ENCODE results near the gene CDH11.

The CDH11 gene

GRCh38 chr16:64996641-64997040 lies 125.2 kb downstream of the CDH11 start:
- no peak overlapping the region for H3K4me3 ChIP-seq (ENCODE audit: low read depth in 1 of 2, low read length in 2 of 2)
- H3K36me3 ChIP-seq (ENCODE audit: control insufficient read depth in 1 of 2, insufficient read depth in 2 of 2, low read length in 2 of 2): peaks cover 0 to 26% of the 10 kb centered on the region in 2 donors
- no peaks in the 10 kb centered on the region for H3K4me1 ChIP-seq (ENCODE audit: control insufficient read depth in 1 of 2, insufficient read depth in 2 of 2, low read length in 2 of 2)
- no peak overlapping the region for H3K27ac ChIP-seq (ENCODE audit: low read length)
- no peaks in the 10 kb centered on the region for H3K27me3 ChIP-seq (ENCODE audit: low read depth, low read length)
- no peaks in the 10 kb centered on the region for H3K9me3 ChIP-seq (ENCODE audit: control insufficient read depth in 1 of 2, low read length in 2 of 2)

- Histone ChIP-seq H3K27me3 (ENCODE audit: low read depth, low read length) (no peaks in the 10 kb centered on the region), H3K27ac (ENCODE audit: low read length) (no peak overlapping the region), H3K36me3 (ENCODE audit: control insufficient read depth in 1 of 2, insufficient read depth in 2 of 2, low read length in 2 of 2) (peaks cover 0 to 37% of the 10 kb centered on the region in 2 donors), H3K9me3 (ENCODE audit: control insufficient read depth in 1 of 2, low read length in 2 of 2) (no peaks in the 10 kb centered on the region), H3K4me3 (ENCODE audit: low read depth in 1 of 2, low read length in 2 of 2) (no peak overlapping the region), H3K4me1 (ENCODE audit: control insufficient read depth in 1 of 2, insufficient read depth in 2 of 2, low read length in 2 of 2) (no peaks in the 10 kb centered on the region)
These were observed 128.4 kb downstream of the CDH11 start for GRCh38 chr16:64993464-64993863.

GRCh38 chr16:64991001-64991400 lies 130.9 kb downstream of the CDH11 start:
- Histone ChIP-seq H3K36me3 (ENCODE audit: control insufficient read depth in 1 of 2, insufficient read depth in 2 of 2, low read length in 2 of 2) (peaks cover 0 to 27% of the 10 kb centered on the region in 2 donors), H3K27ac (ENCODE audit: low read length) (no peak overlapping the region), H3K4me1 (ENCODE audit: control insufficient read depth in 1 of 2, insufficient read depth in 2 of 2, low read length in 2 of 2) (no peaks in the 10 kb centered on the region), H3K9me3 (ENCODE audit: control insufficient read depth in 1 of 2, low read length in 2 of 2) (no peaks in the 10 kb centered on the region), H3K4me3 (ENCODE audit: low read depth in 1 of 2, low read length in 2 of 2) (no peak overlapping the region), H3K27me3 (ENCODE audit: low read depth, low read length) (no peaks in the 10 kb centered on the region)

- Histone ChIP-seq H3K27ac (ENCODE audit: low read length) (no peak overlapping the region), H3K27me3 (ENCODE audit: low read depth, low read length) (no peaks in the 10 kb centered on the region), H3K4me1 (ENCODE audit: control insufficient read depth in 1 of 2, insufficient read depth in 2 of 2, low read length in 2 of 2) (no peaks in the 10 kb centered on the region), H3K4me3 (ENCODE audit: low read depth in 1 of 2, low read length in 2 of 2) (no peak overlapping the region), H3K9me3 (ENCODE audit: control insufficient read depth in 1 of 2, low read length in 2 of 2) (no peaks in the 10 kb centered on the region), H3K36me3 (ENCODE audit: control insufficient read depth in 1 of 2, insufficient read depth in 2 of 2, low read length in 2 of 2) (peaks cover 0 to 27% of the 10 kb centered on the region in 2 donors)
These were observed 131.8 kb downstream of the CDH11 start for GRCh38 chr16:64990101-64990500.

- no peak overlapping the region for H3K4me3 ChIP-seq (ENCODE audit: low read depth in 1 of 2, low read length in 2 of 2)
- peaks cover 0 to 27% of the 10 kb centered on the region in 2 donors for H3K36me3 ChIP-seq (ENCODE audit: control insufficient read depth in 1 of 2, insufficient read depth in 2 of 2, low read length in 2 of 2)
These were observed 132.8 kb downstream of the CDH11 start for GRCh38 chr16:64989050-64989449.

GRCh38 chr16:64983963-64984362 lies 137.9 kb downstream of the CDH11 start:
- no peak overlapping the region for H3K4me3 ChIP-seq (ENCODE audit: low read depth in 1 of 2, low read length in 2 of 2)
- peaks cover 0 to 10% of the 10 kb centered on the region in 2 donors for H3K4me1 ChIP-seq (ENCODE audit: control insufficient read depth in 1 of 2, insufficient read depth in 2 of 2, low read length in 2 of 2)
- H3K27ac ChIP-seq (ENCODE audit: low read length): no peak overlapping the region
- no peaks in the 10 kb centered on the region for H3K9me3 ChIP-seq (ENCODE audit: control insufficient read depth in 1 of 2, low read length in 2 of 2)
- H3K27me3 ChIP-seq (ENCODE audit: low read depth, low read length): no peaks in the 10 kb centered on the region
- H3K36me3 ChIP-seq (ENCODE audit: control insufficient read depth in 1 of 2, insufficient read depth in 2 of 2, low read length in 2 of 2): peaks cover 0 to 8% of the 10 kb centered on the region in 2 donors

More at GRCh38 chr16:64989050-64989449, 132.8 kb downstream of the CDH11 start:
- Histone ChIP-seq H3K27me3 (ENCODE audit: low read depth, low read length) (no peaks in the 10 kb centered on the region), H3K27ac (ENCODE audit: low read length) (no peak overlapping the region), H3K9me3 (ENCODE audit: control insufficient read depth in 1 of 2, low read length in 2 of 2) (no peaks in the 10 kb centered on the region), H3K4me1 (ENCODE audit: control insufficient read depth in 1 of 2, insufficient read depth in 2 of 2, low read length in 2 of 2) (no peaks in the 10 kb centered on the region)

- no peak overlapping the region for H3K27ac ChIP-seq (ENCODE audit: low read length)
- H3K4me3 ChIP-seq (ENCODE audit: low read depth in 1 of 2, low read length in 2 of 2): no peak overlapping the region
- H3K9me3 ChIP-seq (ENCODE audit: control insufficient read depth in 1 of 2, low read length in 2 of 2): no peaks in the 10 kb centered on the region
- peaks cover 0 to 3% of the 10 kb centered on the region in 2 donors for H3K36me3 ChIP-seq (ENCODE audit: control insufficient read depth in 1 of 2, insufficient read depth in 2 of 2, low read length in 2 of 2)
- H3K4me1 ChIP-seq (ENCODE audit: control insufficient read depth in 1 of 2, insufficient read depth in 2 of 2, low read length in 2 of 2): peaks cover 0 to 10% of the 10 kb centered on the region in 2 donors
- no peaks in the 10 kb centered on the region for H3K27me3 ChIP-seq (ENCODE audit: low read depth, low read length)
These were observed 138.6 kb downstream of the CDH11 start for GRCh38 chr16:64983231-64983630.

GRCh38 chr16:64982581-64982980 lies 139.3 kb downstream of the CDH11 start:
- no peak overlapping the region for H3K4me3 ChIP-seq (ENCODE audit: low read depth in 1 of 2, low read length in 2 of 2)

GRCh38 chr16:64981568-64982281 lies 140.1 kb downstream of the CDH11 start:
- Histone ChIP-seq H3K27me3 (ENCODE audit: low read depth, low read length) (no peaks in the 10 kb centered on the region), H3K9me3 (ENCODE audit: control insufficient read depth in 1 of 2, low read length in 2 of 2) (no peaks in the 10 kb centered on the region), H3K27ac (ENCODE audit: low read length) (no peak overlapping the region), H3K4me3 (ENCODE audit: low read depth in 1 of 2, low read length in 2 of 2) (no peak overlapping the region), H3K4me1 (ENCODE audit: control insufficient read depth in 1 of 2, insufficient read depth in 2 of 2, low read length in 2 of 2) (peaks cover 0 to 10% of the 10 kb centered on the region in 2 donors), H3K36me3 (ENCODE audit: control insufficient read depth in 1 of 2, insufficient read depth in 2 of 2, low read length in 2 of 2) (peaks cover 0 to 3% of the 10 kb centered on the region in 2 donors)

More at GRCh38 chr16:64982581-64982980, 139.3 kb downstream of the CDH11 start:
- H3K4me1 ChIP-seq (ENCODE audit: control insufficient read depth in 1 of 2, insufficient read depth in 2 of 2, low read length in 2 of 2): peaks cover 0 to 10% of the 10 kb centered on the region in 2 donors
- no peak overlapping the region for H3K27ac ChIP-seq (ENCODE audit: low read length)
- H3K9me3 ChIP-seq (ENCODE audit: control insufficient read depth in 1 of 2, low read length in 2 of 2): no peaks in the 10 kb centered on the region
- peaks cover 0 to 3% of the 10 kb centered on the region in 2 donors for H3K36me3 ChIP-seq (ENCODE audit: control insufficient read depth in 1 of 2, insufficient read depth in 2 of 2, low read length in 2 of 2)
- H3K27me3 ChIP-seq (ENCODE audit: low read depth, low read length): no peaks in the 10 kb centered on the region

GRCh38 chr16:64977206-64977920 lies 144.5 kb downstream of the CDH11 start:
- Histone ChIP-seq H3K4me1 (ENCODE audit: control insufficient read depth in 1 of 2, insufficient read depth in 2 of 2, low read length in 2 of 2) (no peaks in the 10 kb centered on the region), H3K27ac (ENCODE audit: low read length) (no peak overlapping the region), H3K9me3 (ENCODE audit: control insufficient read depth in 1 of 2, low read length in 2 of 2) (no peaks in the 10 kb centered on the region), H3K4me3 (ENCODE audit: low read depth in 1 of 2, low read length in 2 of 2) (no peak overlapping the region), H3K36me3 (ENCODE audit: control insufficient read depth in 1 of 2, insufficient read depth in 2 of 2, low read length in 2 of 2) (peaks cover 0 to 5% of the 10 kb centered on the region in 2 donors), H3K27me3 (ENCODE audit: low read depth, low read length) (no peaks in the 10 kb centered on the region)

- H3K27me3 ChIP-seq (ENCODE audit: low read depth, low read length): no peaks in the 10 kb centered on the region
- H3K9me3 ChIP-seq (ENCODE audit: control insufficient read depth in 1 of 2, low read length in 2 of 2): no peaks in the 10 kb centered on the region
- H3K4me1 ChIP-seq (ENCODE audit: control insufficient read depth in 1 of 2, insufficient read depth in 2 of 2, low read length in 2 of 2): no peaks in the 10 kb centered on the region
- no peak overlapping the region for H3K27ac ChIP-seq (ENCODE audit: low read length)
- no peak overlapping the region for H3K4me3 ChIP-seq (ENCODE audit: low read depth in 1 of 2, low read length in 2 of 2)
- H3K36me3 ChIP-seq (ENCODE audit: control insufficient read depth in 1 of 2, insufficient read depth in 2 of 2, low read length in 2 of 2): peaks cover 0 to 17% of the 10 kb centered on the region in 2 donors
These were observed 146.0 kb downstream of the CDH11 start for GRCh38 chr16:64975821-64976220.

All from muscle layer of duodenum (tissue), 2 donors.